Activated CD8-positive, alpha-beta memory T cell treated with anti-CD3 and anti-CD28 coated beads for 1 hour (primary cell): ENCODE results near the gene PLCB4.

ENCODE experiments used
- DNase-seq, 2 donors: peaks; one replicate each; pipeline ENCODE4 v3.0.0-alpha.2; 2020; ENCODE audit warnings: low read depth in 1 of 2; ENCODE audit errors: extremely low read depth in 1 of 2

Gene PLCB4

GRCh38 chr20:9100691-9101090 is 31.8 kb downstream of the PLCB4 start:
- DNase-seq, result no peak

DNA sequence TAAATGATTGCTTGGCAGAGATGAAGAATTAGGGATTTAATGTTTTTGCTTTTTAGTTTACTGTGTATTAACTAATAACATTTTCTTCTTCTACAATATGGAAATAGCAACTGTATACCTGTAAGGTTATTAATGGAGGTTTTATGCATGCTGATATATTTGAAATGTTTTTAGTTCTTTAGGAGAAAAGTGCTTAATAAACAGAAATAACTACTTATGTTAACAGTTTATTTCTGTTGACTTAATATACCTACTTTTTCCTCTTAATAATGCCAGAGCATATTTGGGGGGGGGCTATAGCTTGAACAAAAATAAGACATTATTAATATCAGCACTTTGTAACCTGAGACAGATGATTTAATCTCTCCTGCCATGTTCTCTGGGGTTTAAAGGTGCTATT is 33.6 kb downstream of the PLCB4 start:
- no peak for DNase-seq

DNA sequence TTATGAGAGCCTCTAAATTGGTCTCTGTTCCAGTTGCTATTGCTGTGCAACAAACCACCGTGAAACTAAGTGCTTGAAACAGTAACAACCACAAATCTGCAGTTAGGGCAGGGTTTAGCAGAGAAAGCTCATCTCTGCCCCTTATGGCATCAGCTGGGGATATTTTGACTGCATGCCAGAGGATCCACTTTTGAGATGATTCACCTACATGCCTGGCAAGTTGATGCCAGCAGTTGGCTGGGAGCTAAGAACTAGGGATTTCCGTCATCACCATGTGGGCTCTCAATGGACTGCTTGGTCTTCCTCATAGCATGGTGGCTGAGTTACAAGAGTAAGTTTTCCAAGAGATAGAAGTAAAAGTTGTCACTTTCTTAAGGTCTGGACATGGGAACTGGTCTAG is 35.1 kb downstream of the PLCB4 start:
- DNase-seq, result no peak

DNA sequence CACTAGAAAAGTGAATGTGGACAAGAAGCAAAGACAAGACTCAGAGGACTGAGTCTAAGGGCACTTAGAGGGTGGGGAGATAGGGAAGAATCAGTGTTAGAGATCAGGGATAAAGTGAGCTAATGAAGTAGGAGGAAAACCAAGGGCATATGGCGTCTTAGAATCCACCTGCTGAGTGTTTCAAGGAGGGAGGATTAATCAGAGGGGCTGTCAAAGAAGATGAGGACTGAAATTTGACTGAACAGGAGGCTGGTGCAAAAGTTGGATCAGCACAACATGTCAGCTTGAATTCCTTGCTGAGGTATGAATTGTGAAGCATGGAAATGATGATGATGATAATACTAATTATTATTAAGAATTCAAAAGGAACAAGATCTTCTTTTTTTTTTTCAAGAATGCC is 39.4 kb downstream of the PLCB4 start:
- no peak for DNase-seq

DNA sequence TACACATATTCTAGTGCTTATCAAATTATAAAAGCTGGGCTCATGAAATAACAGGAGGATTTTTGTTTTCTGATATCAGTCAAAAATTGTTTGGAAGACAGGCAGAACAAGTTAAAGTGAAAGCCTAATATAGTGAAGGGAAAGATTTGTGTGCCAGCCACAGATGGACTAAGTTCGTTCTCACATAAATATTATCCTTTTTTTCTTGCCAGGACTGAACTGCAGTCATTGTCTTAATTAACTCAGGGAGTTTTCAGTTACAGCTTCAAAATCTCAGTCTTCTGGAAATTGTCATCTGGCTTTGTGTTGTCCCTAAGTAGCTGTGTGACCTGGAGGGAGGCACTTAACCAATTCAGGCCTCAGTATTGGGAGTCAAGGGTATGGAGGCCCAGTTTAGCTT is 40.7 kb downstream of the PLCB4 start:
- DNase-seq, result no peak

- no peak for DNase-seq
These were observed 41.5 kb downstream of the PLCB4 start for GRCh38 chr20:9110365-9110764.

DNA sequence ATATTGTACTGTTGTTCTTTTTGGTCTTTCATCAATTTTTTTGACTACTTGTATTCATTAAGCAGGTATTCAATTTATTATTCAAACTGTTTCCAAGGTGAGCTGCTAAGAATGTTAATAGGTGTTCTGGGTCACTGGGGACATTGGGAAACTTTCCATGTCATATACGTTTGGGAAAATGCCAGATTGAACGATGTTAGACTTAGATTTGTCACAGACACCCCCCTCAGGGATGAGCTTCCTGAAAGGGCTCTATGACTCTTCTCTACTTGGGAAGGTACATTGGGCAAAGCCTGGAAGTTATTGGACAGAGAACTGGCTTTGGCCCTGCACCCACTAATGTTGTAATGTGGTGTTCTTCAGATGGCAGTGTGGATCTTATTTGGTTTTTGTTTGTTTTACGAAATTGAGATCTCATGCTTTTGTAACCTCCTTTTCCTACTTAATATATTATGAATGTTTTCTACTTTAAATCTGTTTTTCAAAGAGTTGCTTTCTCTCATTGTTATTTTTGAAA is 42.1 kb downstream of the PLCB4 start:
- no peak for DNase-seq

- no peak for DNase-seq
These were observed 43.9 kb downstream of the PLCB4 start for GRCh38 chr20:9112541-9113515.

- DNase-seq, result no peak
These were observed 45.8 kb downstream of the PLCB4 start for GRCh38 chr20:9114709-9115108.

DNA sequence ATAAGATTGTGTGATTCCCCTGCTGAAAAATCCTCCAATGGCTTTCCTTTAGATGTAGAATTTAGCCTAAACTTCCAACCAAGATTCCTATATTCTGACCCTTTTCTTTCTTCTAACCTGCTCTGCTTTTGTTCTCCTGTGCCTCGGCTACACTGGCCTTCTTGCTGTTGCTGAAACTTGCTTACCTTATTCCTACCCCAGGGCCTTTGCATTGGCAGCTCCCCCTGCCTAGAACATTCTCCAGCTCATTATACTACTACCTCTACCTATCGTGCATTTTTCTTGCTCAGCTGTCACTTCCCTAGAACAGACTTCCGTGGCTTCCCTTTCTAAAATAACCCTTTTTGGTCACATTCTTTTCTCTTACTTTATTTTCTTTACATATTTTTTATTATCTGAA is 48.7 kb downstream of the PLCB4 start:
- no peak for DNase-seq

DNA sequence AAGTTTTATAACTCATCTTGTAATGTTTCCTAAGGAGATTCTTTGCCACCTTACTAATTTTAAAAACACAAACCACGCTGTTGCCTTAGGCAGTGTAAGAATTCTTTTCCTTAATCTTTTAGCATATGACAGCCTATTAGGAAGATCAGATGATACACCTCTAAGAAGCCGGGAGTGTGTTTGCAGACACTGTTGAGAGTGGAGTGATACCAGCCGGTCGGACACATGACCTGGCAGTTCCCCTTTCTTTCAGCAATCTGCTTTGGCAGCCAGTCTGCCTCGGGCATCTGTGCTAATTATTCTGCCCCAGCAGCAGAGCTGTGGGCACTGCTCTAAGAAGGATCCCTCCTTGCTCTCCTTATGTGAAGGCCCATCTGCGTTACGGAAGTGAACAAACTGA is 50.9 kb downstream of the PLCB4 start:
- DNase-seq, result no peak

DNA sequence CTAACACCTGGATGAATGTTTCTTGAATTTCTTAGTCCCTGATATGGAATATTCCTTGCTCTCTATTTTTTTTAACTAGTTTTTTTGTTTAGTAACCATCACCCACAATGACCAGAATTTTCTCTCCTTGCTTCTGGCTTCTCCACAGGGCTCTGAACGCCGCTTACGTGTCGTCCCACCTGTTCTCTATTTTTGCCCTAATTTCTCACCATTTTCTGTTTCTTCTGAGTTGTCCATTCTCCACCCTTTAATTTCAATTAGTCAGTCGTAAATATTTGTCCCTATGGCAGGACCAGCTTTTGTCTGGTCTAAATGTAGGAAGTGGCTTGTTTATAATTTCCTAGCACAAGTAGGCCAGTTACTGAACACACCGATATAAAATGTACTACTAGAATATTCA is 52.3 kb downstream of the PLCB4 start:
- DNase-seq, result no peak

DNA sequence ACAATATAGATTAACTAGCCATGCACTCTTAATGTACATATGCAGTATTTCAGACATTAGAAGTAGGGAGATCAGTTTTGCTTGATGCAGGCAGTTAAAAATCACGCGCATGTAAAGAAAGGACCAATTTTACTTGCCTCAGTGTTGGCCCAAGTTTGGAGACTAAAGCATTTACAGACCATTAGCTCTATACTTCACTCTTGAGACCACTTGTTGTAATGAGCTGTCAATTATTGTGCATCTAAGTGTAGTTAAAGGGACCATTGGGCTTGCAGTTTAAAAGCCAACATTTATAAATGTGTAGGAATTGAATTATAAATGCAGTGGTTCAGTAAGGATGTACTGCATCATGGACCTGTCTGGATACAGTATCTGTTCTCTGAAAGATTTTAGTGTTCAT is 53.7 kb downstream of the PLCB4 start:
- no peak for DNase-seq

- no peak for DNase-seq
These were observed 57.6 kb downstream of the PLCB4 start for GRCh38 chr20:9126527-9126926.

DNA sequence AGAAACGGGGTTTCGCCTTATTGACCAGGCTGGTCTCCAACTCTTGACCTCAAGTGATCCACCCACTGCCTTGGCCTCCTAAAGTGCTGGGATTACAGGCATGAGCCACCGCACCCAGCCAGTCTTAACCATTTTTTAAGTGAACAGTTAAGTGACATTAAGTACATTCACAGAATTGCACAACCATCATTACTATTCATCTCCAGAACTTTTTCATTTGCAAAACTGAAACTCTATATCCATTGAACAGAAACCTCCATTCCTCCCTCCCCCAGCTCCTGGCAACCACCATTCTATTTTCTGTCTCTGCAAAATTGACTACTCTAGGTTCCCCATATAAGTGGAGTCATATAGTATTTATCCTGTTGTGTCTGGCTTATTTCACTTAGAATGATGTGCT is 59.7 kb downstream of the PLCB4 start:
- DNase-seq, result no peak

- DNase-seq, result no peak
These were observed 60.9 kb downstream of the PLCB4 start for GRCh38 chr20:9129756-9130155.

DNA sequence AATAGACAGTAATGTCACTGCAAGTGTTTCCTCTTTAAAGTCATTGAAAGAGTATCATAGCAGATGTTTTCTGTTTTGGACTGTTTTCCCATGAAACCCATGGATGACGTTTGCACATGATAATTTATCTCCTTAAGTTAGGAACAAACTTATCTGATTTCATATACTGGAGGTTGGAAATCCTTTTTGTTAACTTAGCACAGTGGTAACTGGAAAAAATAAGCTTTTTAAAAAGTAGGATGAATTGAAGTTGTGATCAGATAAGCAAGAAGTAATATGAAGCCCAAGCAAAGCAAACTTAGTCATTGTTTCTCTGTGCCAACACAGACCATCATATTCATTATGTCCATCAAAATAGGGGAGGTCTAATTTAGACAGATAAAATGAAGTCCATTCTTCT is 61.6 kb downstream of the PLCB4 start:
- DNase-seq, result no peak

GRCh38 chr20:9131841-9132240 is 63.0 kb downstream of the PLCB4 start:
- DNase-seq, result no peak

DNA sequence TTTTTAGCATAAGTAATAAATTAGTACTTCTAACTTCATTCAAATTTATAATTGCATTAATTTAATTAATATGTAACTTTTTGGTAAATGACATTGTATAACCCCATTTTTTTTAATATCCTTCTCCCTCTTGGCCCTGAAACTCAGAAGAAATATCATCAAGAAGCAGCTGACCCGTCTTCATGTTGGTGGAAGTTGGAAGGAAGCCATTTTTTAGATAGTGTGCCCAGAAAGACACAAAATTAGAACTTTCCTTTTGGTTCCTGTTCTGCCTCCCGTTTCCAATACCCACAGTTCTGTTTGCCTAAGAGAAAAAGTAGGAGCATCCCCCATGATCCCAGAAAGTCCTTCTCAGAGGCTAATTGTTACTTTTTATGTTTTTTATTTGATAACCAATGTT is 65.5 kb downstream of the PLCB4 start:
- no peak for DNase-seq

DNA sequence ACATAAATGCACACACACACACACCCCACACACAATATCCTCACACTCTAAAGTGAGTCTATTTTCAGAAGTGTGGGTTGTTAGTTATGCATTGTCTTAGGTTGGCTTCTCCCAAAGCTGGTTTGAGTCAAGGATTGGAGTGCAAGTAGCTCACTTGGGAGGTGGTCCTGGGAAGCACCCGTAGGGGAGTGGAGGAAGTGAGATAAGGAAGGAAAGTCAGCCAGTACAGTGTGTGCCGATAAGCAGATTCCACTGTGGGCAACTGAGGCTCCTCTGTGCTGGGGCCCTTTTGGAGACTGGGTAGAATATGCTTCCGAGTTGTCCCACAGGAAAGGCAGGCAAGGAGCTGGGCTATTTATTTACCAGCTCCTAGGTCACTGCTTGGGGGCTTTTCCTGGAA is 67.2 kb downstream of the PLCB4 start:
- DNase-seq, result no peak

GRCh38 chr20:9137001-9137400 is 68.1 kb downstream of the PLCB4 start:
- no peak for DNase-seq

- no peak for DNase-seq
These were observed 70.4 kb downstream of the PLCB4 start for GRCh38 chr20:9139106-9139833.
